Activated T-cell treated with anti-CD3 and anti-CD28 coated beads, Interleukin-2, amount 50 U/mL, for 48 hours (primary cell): ENCODE measurements around the gene NCAPD3.

Experiments
- DNase-seq, 2 experiments: peaks; one replicate each; pipeline ENCODE4 v3.0.0-alpha.2; 2020

The NCAPD3 gene

GRCh38 chr11:134157451-134157850 lies 66.3 kb downstream of the NCAPD3 start:
- DNase-seq, result no peak

- DNase-seq, result no peak
Measured at GRCh38 chr11:134155946-134156865, 67.6 kb downstream of the NCAPD3 start.

- DNase-seq, result no peak
Measured at GRCh38 chr11:134155456-134155855, 68.3 kb downstream of the NCAPD3 start.

GRCh38 chr11:134154441-134154840 lies 69.3 kb downstream of the NCAPD3 start:
- no peak for DNase-seq

- no peak for DNase-seq
Measured at GRCh38 chr11:134153147-134153905, 70.4 kb downstream of the NCAPD3 start.

GRCh38 chr11:134152696-134153095 lies 71.1 kb downstream of the NCAPD3 start:
- no peak for DNase-seq

GRCh38 chr11:134151083-134151747 lies 72.6 kb downstream of the NCAPD3 start:
- no peak for DNase-seq

- peak in 1 of 2 experiments; percentile 39 for DNase-seq
Measured at GRCh38 chr11:134150195-134150903, 73.4 kb downstream of the NCAPD3 start.

GRCh38 chr11:134149371-134149770 lies 74.4 kb downstream of the NCAPD3 start:
- no peak for DNase-seq

- no peak for DNase-seq
Measured at GRCh38 chr11:134146598-134146997, 77.2 kb downstream of the NCAPD3 start.

- no peak for DNase-seq
Measured at GRCh38 chr11:134145715-134146114, 78.1 kb downstream of the NCAPD3 start.

- DNase-seq, result no peak
Measured at GRCh38 chr11:134144744-134145143, 79.0 kb downstream of the NCAPD3 start.

- DNase-seq, result no peak
Measured at GRCh38 chr11:134143801-134144200, 80.0 kb downstream of the NCAPD3 start.

GRCh38 chr11:134142536-134142935 lies 81.2 kb downstream of the NCAPD3 start:
- DNase-seq, result no peak

- no peak for DNase-seq
Measured at GRCh38 chr11:134140961-134141490, 82.7 kb downstream of the NCAPD3 start.

GRCh38 chr11:134139873-134140331 lies 83.9 kb downstream of the NCAPD3 start:
- DNase-seq, result peak; percentile 42 to 65

- no peak for DNase-seq
Measured at GRCh38 chr11:134139303-134139872, 84.4 kb downstream of the NCAPD3 start.

GRCh38 chr11:134138376-134138775 lies 85.4 kb downstream of the NCAPD3 start:
- DNase-seq, result no peak

- DNase-seq, result no peak
Measured at GRCh38 chr11:134134167-134134566, 89.6 kb downstream of the NCAPD3 start.

- no peak for DNase-seq
Measured at GRCh38 chr11:134132808-134133207, 91.0 kb downstream of the NCAPD3 start.

GRCh38 chr11:134131628-134132244 lies 92.0 kb downstream of the NCAPD3 start:
- DNase-seq, result no peak
